ENCODE data around the gene INPPL1.
"Not testable (repeated sequence)": the region's sequence is repeated elsewhere in the genome, so short reads cannot be mapped to it uniquely, and the experiment has no call there.

Gene INPPL1

DNA sequence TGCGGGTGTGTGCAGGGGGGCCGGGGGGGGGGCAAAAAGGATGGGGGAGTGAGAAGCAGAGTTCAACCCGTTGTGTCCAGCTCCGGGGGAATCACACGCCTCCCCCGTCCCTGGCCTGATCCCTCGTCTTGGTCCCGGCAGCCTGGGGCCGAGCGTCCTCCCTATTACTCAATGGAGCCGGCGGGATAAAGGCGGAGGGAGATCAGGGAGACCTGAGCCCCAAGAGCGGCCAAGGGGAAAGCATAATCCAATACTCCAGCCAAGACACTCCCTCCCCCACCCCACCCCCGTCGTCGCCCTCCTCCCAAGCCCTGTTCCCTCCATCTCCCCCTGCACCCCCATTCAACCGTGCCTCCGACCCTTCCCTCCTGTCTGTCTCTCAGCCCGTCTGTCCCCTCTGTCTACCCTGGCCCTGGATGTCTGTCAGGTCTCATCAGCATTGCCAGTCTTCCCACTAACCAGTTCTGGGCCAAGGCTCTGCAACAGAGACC, 16.8 kb downstream of the INPPL1 start:
- no peak for DNase-seq

GRCh38 chr11:72242141-72242540, 17.6 kb downstream of the INPPL1 start:
- no peak for DNase-seq

GRCh38 chr11:72243173-72244059, 18.8 kb downstream of the INPPL1 start:
- DNase-seq, result no peak

- DNase-seq, result no peak
Observed at GRCh38 chr11:72244060-72244360, 19.4 kb downstream of the INPPL1 start, which contains the start of gene PHOX2A. TSS of gene PHOX2A (minus strand) at chr11:72244176. CDS start at chr11:72244004, 172 bp downstream.

DNA sequence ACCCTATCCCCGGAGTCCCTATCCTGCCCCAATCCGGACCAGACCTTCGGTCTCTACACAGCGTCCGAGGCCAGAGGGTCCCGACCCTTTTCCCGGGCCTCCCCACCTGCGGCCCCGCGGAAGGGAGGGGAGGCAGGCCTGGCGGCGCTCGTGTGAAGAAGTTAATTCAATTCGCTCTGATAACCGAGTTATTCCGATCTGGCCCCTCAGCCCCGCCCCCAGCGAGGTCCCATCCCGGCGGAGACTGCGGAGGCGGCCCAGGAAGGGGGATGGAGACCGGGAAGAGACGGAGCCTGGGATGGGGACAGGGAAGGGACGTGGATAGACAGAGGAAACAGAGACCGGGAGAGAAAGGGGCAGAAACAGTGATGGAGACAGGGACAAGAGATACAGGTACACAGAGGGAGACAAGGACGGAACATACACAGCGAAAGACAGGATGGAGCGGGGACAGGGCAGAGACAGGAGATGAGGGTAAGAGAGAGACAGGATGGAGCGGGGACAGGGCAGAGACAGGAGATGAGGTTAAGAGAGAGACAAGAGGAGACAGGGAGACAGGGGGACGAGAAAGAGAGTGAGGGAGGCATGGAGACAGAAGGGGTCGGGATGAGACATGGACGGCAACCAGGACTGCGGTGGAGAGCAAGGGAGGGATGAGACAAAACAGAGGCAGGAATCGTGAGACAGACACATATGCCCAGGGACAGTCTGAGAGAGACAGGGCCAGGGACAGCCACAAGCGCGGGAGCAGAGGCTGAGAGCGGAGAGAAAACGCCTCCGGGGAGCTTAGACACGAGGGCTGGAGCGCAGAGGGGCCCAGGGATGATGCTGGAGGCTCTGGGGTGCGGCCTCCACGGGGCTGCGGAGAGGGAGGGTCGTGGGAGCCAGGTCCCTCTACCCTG, 20.0 kb downstream of the INPPL1 start:
- DNase-seq, result no peak

GRCh38 chr11:72245263-72245816, 20.8 kb downstream of the INPPL1 start:
- no peak for DNase-seq

DNA sequence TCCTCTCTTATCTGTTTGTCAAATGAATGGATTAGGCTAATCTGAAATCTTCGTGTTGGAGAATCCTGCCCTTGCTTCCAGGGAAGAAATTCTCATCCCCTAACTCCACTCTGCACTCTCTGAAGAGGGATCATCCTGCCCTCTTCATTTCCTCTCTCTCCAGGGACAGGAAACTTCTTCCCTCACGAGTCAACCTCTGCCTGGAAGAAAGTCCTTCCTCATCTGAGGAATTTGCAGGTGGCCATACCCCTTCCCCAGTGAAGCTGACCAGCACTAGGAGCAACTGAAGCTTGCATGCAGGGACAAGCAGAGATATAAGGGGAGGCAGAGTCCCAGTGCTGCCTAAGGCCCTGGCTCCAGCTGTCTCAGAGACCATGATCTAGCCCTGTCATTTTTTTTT, 23.0 kb downstream of the INPPL1 start:
- DNase-seq, result no peak

GRCh38 chr11:72249961-72250360, 25.4 kb downstream of the INPPL1 start:
- no peak for DNase-seq

- no peak for DNase-seq
Observed at GRCh38 chr11:72250661-72251464, 26.3 kb downstream of the INPPL1 start.

DNA sequence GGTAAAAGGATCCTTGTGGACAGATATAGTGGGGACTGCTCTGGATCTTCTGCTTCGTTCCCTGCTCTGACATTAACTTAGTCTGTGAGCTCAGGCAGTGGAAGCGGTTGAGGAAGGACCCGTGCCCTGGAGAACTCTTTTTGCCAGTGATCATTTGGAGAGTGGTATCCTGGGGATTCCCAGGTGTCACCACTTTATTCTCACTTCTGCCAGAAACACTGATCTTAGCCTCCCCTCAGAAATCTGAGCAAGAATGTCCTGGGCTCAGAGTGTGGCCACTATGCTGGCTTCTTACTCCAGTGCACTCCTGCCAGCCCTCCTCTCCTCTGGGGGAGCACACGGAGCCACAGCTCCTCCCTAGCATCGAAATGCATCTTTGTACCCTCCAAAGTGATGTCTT, 27.0 kb downstream of the INPPL1 start:
- DNase-seq, result no peak

- no peak for DNase-seq
Observed at GRCh38 chr11:72253392-72253791, 28.8 kb downstream of the INPPL1 start.

GRCh38 chr11:72254299-72254993, 29.9 kb downstream of the INPPL1 start:
- no peak for DNase-seq

DNA sequence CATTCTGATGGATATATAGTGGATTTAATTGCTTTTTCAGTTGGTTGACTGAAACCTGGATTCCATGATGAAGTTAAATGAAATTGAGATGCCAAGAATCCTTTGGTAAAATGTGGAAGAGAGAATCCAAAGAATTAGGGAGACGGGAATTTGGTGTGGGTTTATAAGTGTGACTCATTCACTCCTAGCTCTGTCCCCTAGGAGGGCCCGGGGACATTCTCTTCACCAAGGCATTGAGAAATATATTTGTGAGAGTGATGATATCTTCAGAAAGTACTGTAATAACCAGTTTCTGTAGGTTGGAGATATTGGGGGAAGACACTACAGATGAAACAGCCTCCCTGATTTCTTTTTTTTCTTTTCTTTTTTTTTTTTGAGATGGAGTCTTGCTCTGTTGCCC, 33.0 kb downstream of the INPPL1 start:
- DNase-seq, result no peak

DNA sequence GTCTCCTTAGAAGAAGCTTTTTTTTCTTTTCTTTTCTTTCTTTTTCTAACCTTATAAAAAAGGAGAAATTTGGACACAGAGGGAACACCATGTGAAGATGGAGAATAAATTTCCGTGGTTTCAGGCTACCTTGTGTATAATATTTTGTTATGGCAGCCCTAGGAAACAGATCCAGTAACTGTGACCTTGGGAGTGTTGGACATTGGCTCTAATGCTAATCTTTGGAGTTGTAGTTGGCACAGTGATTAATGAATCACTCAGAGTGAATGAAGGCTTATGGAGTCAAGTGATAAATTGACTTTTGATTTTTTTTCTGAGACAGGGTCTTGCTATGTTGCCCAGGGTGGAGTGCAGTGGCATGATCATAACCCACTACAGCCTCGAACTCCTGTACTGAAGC, 34.9 kb downstream of the INPPL1 start:
- no peak for DNase-seq

DNA sequence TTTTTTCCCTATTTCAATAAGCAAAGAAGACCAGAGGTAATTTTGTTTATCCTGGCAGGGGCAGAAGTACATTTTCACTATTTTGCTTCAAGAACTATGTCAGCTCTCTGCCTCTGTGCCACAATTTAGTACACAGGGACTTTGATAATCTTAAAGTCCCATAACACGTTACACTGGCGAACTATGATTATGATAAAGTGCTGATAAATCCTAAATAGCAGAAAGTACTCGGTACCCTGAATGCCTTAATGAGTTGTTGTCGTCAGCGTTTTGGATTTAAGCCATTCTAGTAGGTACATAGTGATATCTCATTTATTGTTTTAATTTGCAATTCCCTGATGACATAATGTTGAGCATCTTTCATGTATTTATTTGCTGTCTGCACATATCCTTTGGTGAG, 36.0 kb downstream of the INPPL1 start:
- DNase-seq, result no peak

DNA sequence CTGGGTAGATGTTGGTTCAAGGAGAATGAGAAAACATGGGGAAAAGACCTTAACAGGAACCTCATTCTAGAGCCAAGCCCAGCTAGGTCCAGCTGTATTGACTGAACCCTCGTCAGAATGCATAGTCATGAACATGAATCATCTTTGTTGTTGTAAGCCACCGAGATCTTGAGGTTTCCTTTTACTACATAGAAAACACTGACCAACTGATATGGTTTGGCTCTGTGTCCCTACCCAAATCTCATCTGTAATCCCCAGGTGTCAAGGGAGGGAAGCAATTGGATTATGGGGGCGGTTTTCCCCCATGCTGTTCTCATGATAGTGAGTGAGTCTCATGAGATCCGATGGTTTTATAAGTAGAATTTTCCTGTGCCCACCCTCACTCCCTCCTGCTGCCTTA, 38.8 kb downstream of the INPPL1 start:
- DNase-seq, result no peak

- no peak for DNase-seq
Observed at GRCh38 chr11:72265951-72266350, 41.4 kb downstream of the INPPL1 start.

- DNase-seq, result not testable (repeated sequence)
Observed at GRCh38 chr11:72266960-72267359, 42.4 kb downstream of the INPPL1 start.

DNA sequence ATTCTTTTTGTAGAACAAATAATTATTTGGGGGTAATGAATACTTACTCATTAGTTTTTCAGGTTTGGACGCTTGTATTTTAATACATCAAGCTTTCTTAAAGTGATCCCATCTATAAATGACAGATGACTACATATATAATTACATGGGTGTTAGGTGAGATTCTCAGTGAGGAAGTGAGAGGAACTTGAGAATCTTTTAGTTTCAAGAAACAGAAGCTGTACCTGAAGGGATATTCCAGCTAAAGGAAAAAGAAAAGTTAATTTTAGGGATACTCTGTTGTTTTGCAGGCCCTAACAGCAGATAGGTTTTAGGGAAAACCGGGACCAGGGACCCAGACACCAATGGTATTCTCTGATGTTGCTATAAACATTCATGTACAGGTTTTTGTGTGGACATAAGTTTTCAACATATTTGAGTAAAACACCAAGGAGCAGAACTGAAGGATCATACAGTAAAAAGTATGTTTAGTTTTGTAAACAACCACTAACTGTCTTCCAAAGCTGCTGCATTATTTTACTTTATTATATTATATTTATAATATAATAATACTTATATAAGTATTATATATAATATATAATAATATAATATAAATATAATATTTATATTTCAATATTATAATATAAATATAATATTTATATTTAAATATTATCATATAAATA, 43.5 kb downstream of the INPPL1 start:
- no peak for DNase-seq

- no peak for DNase-seq
Observed at GRCh38 chr11:72271980-72272379, 47.4 kb downstream of the INPPL1 start.
